ENCODE data around the gene TECPR2.

TECPR2 gene

DNA sequence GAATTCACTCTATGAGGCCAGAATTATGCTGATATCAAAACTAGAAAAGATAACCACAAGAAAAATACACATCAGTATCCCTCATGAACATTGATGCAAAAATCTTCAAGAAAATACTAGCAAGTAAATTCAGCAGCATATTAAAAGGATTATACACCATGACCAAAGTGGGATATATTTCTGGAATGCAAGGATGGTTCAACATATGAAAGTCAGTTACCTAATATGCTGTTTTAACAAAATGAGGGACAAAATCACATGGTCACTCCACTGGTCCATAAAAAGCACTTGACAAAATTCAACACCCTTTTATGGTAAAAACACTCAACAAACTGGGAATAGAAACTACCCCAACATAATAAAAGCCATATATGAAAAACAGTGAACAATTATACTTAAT lies 40.3 kb downstream of the TECPR2 start:
- Histone ChIP-seq H3K4me1 (ENCODE audit: control insufficient read depth in 1 of 2, insufficient read depth in 1 of 2, low read depth in 1 of 2, low read length in 1 of 2) (peaks cover 0 to 3% of the 10 kb centered on the region in 2 experiments), H3K27ac (no peak overlapping the region), H3K27me3 (no peaks in the 10 kb centered on the region), H3K9me3 (no peaks in the 10 kb centered on the region), H3K4me3 (ENCODE audit: low read depth in 1 of 2, low read length in 1 of 2) (no peak overlapping the region), H3K36me3 (peaks cover 10% of the 10 kb centered on the region)
- TF ChIP-seq, protein P1, sequence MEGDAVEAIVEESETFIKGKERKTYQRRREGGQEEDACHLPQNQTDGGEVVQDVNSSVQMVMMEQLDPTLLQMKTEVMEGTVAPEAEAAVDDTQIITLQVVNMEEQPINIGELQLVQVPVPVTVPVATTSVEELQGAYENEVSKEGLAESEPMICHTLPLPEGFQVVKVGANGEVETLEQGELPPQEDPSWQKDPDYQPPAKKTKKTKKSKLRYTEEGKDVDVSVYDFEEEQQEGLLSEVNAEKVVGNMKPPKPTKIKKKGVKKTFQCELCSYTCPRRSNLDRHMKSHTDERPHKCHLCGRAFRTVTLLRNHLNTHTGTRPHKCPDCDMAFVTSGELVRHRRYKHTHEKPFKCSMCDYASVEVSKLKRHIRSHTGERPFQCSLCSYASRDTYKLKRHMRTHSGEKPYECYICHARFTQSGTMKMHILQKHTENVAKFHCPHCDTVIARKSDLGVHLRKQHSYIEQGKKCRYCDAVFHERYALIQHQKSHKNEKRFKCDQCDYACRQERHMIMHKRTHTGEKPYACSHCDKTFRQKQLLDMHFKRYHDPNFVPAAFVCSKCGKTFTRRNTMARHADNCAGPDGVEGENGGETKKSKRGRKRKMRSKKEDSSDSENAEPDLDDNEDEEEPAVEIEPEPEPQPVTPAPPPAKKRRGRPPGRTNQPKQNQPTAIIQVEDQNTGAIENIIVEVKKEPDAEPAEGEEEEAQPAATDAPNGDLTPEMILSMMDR (IDR thresholded peaks at IDR 0.05): no peak

DNA sequence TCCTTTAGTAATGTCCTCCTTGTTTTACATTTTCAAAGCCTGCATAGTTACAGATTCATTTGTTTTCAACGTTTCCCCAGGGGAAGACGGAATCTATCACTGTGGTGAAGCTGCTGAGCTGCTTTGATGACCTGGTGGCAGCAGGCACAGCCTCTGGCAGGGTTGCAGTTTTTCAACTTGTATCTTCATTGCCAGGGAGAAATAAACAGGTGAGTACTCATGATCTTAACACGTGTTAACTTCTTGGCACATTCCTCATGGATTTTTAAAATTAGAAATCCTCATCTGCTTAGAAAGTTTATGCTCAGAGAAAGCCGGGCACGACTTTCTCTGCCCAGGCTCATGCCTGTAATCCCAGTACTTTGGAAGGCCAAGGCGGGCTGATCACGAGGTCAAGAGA lies 44.5 kb downstream of the TECPR2 start:
- H3K27me3 ChIP-seq: no peaks in the 10 kb centered on the region
- H3K27ac ChIP-seq: no peak overlapping the region
- TF ChIP-seq, protein P1 (IDR thresholded peaks at IDR 0.05): no peak
- H3K36me3 ChIP-seq: peaks cover 38% of the 10 kb centered on the region
- peaks cover 0 to 3% of the 10 kb centered on the region in 2 experiments for H3K4me1 ChIP-seq (ENCODE audit: control insufficient read depth in 1 of 2, insufficient read depth in 1 of 2, low read depth in 1 of 2, low read length in 1 of 2)
- H3K9me3 ChIP-seq: no peaks in the 10 kb centered on the region
- no peak overlapping the region for H3K4me3 ChIP-seq (ENCODE audit: low read depth in 1 of 2, low read length in 1 of 2)

DNA sequence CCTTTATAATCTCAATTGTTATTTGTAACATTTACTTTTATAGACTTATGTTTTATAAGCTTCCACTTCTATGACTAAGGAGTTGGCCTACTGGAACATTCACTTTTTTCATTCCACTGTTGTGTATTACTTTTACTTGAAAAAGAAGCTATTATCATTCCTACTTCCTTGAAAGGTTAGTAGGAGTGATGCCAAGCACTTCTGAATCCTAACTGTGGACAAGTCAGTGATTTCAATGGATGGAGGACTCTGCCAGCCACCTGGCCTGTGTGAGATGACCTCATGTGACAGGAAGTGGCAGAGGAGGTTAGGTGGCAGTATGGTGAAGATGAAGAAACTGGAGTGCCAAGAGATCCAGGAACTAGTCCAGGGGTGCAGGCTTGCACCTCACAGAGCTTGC lies 46.0 kb downstream of the TECPR2 start:
- Histone ChIP-seq H3K9me3 (no peaks in the 10 kb centered on the region), H3K4me1 (ENCODE audit: control insufficient read depth in 1 of 2, insufficient read depth in 1 of 2, low read depth in 1 of 2, low read length in 1 of 2) (peaks cover 0 to 3% of the 10 kb centered on the region in 2 experiments), H3K36me3 (peaks cover 51% of the 10 kb centered on the region), H3K4me3 (ENCODE audit: low read depth in 1 of 2, low read length in 1 of 2) (no peak overlapping the region), H3K27ac (peak overlapping the region; percentile 64), H3K27me3 (no peaks in the 10 kb centered on the region)
- TF ChIP-seq, protein P1 (IDR thresholded peaks at IDR 0.05): no peak

DNA sequence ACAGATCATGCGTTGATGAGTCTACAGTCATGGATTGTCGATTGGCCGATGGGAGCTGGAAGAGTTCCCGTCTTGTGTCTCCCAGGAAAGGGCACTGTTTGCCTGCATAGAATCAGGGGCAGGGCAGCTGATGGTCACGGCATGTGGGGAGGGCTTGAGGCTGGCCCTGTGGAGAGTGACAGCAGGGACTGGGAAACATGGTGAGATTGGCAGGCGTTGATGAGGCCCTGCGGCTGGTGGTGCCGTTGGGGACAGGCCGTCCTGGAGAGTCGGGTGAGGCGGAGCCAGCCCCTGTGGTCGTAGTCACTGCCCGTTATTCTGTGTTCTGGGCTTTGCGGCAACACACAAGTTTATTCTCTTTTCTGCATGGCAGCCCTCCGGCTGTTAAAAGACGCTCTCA lies 52.9 kb downstream of the TECPR2 start:
- no peaks in the 10 kb centered on the region for H3K4me1 ChIP-seq (ENCODE audit: control insufficient read depth in 1 of 2, insufficient read depth in 1 of 2, low read depth in 1 of 2, low read length in 1 of 2)
- TF ChIP-seq, protein P1 (IDR thresholded peaks at IDR 0.05): no peak
- H3K36me3 ChIP-seq: peaks cover 90% of the 10 kb centered on the region
- H3K9me3 ChIP-seq: no peaks in the 10 kb centered on the region
- no peak overlapping the region for H3K27ac ChIP-seq
- no peaks in the 10 kb centered on the region for H3K27me3 ChIP-seq
- no peak overlapping the region for H3K4me3 ChIP-seq (ENCODE audit: low read depth in 1 of 2, low read length in 1 of 2)

DNA sequence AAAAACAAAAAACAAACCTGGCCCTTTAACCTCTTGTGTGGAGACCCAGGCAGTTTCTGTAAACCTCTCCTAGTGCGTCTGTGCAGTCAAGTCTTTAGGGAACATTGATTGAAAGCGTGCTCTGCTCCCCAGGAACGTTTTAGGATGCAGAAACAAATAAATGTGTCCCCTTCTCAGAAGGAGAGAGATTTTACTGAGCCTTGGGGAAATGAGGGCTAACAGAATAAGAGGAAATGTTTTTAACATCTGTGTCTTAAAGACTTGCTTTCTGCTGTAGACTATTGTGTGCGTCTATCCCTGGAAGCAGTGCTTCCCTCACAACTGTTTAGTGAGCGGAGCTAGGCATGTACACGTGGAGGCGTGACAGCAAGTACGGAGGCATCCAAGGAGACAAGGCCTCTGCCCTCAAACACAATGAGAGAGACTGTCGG lies 54.3 kb downstream of the TECPR2 start:
- H3K4me1 ChIP-seq (ENCODE audit: control insufficient read depth in 1 of 2, insufficient read depth in 1 of 2, low read depth in 1 of 2, low read length in 1 of 2): no peaks in the 10 kb centered on the region
- H3K4me3 ChIP-seq (ENCODE audit: low read depth in 1 of 2, low read length in 1 of 2): no peak overlapping the region
- no peaks in the 10 kb centered on the region for H3K27me3 ChIP-seq
- H3K9me3 ChIP-seq: no peaks in the 10 kb centered on the region
- TF ChIP-seq, protein P1 (IDR thresholded peaks at IDR 0.05): no peak
- H3K36me3 ChIP-seq: peaks cover 99% of the 10 kb centered on the region
- H3K27ac ChIP-seq: no peak overlapping the region

DNA sequence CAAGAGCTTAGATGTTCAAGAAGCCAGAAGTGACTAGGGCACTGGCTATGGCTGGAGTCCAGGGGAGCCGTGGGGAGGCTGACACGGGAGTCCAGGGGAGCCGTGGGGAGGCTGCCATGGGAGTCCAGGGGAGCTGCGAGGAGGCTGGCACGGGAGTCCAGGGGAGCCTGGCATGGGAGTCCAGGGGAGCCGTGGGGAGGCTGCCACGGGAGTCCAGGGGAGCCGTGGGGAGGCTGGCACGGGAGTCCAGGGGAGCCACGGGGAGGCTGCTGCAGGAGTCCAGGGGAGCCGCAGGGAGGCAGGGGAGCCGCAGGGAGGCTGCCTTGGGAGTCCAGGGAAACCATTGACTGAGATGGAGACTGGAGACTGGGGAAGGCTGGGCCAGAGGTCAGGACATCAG lies 54.9 kb downstream of the TECPR2 start:
- Histone ChIP-seq H3K4me3 (ENCODE audit: low read depth in 1 of 2, low read length in 1 of 2) (no peak overlapping the region), H3K27me3 (no peaks in the 10 kb centered on the region), H3K27ac (no peak overlapping the region), H3K36me3 (peaks cover 98% of the 10 kb centered on the region), H3K9me3 (no peaks in the 10 kb centered on the region), H3K4me1 (ENCODE audit: control insufficient read depth in 1 of 2, insufficient read depth in 1 of 2, low read depth in 1 of 2, low read length in 1 of 2) (no peaks in the 10 kb centered on the region)
- TF ChIP-seq, protein P1 (IDR thresholded peaks at IDR 0.05): no peak

All from neutrophil (primary cell).